H1 (cell line): ENCODE data around the gene ITPKB. TPM values are rescaled to one million over a fixed set of nuclear protein-coding genes. Genes with fewer than 3 reads are reported as not detected.

Experiments
- CTCF ChIA-PET: fragments of 300-600 bp; sonication (Branson Sonifier 250); formaldehyde crosslinking; loops from one replicate; lab custom pipeline; 2021; ENCODE audit not compliant: partially characterized antibody; lab: Charles Lee
- POLR2A ChIA-PET: fragments of 300-600 bp; sonication (Branson Sonifier 250); formaldehyde crosslinking; loops from one replicate; lab custom pipeline; 2021; ENCODE audit warnings: inconsistent platforms; ENCODE audit not compliant: partially characterized antibody; lab: Charles Lee
- DNase-seq, 2 experiments: peaks; one replicate each; pipeline versions ENCODE4 v3.0.0 to v3.0.0-alpha.2; 2010 to 2022; ENCODE audit warnings: low spot score in 2 of 2, low read depth in 1 of 2, mixed read lengths in 1 of 2
- FAIRE-seq: peaks from 2 replicates; lab custom pipeline; 2011; peaks lifted over from hg19 to GRCh38; lab: Jason Lieb, UNC
- H2AFZ ChIP-seq: 2 replicates; pipeline ENCODE4 v1.8.1; 2012; ENCODE audit warnings: low read length, inconsistent platforms
- H2AK5ac ChIP-seq: 2 replicates; pipeline ENCODE4 v1.6.1; 2013; ENCODE audit warnings: low read depth, low read length
- H2BK120ac ChIP-seq: replicated peaks from 2 replicates; pipeline ENCODE3; 2013; ENCODE audit warnings: low read depth, low read length, inconsistent platforms
- H2BK12ac ChIP-seq: 2 replicates; pipeline ENCODE4 v1.6.1; 2013; ENCODE audit warnings: low read depth, low read length
- H2BK15ac ChIP-seq: 2 replicates; pipeline ENCODE4 v1.6.1; 2013; ENCODE audit warnings: low read length
- H2BK20ac ChIP-seq: 2 replicates; pipeline ENCODE4 v1.6.1; 2013; ENCODE audit warnings: low read length
- H2BK5ac ChIP-seq: 2 replicates; pipeline ENCODE4 v1.6.1; 2013; ENCODE audit warnings: low read depth, low read length
- H3K14ac ChIP-seq: 2 replicates; pipeline ENCODE4 v1.6.1; 2013; ENCODE audit warnings: inconsistent platforms; ENCODE audit not compliant: insufficient read length
- H3K18ac ChIP-seq: 2 replicates; pipeline ENCODE4 v1.6.1; 2013; ENCODE audit warnings: low read length; ENCODE audit errors: extremely low read depth
- H3K23ac ChIP-seq: 2 replicates; pipeline ENCODE4 v1.6.1; 2013; ENCODE audit warnings: inconsistent platforms; ENCODE audit not compliant: insufficient read length
- H3K23me2 ChIP-seq: 2 replicates; pipeline ENCODE4 v1.6.1; 2013; ENCODE audit warnings: low read depth, low read length
- H3K27ac ChIP-seq: 2 replicates; pipeline ENCODE4 v1.6.1; 2011; ENCODE audit warnings: low read depth, low read length, inconsistent platforms
- H3K27me3 ChIP-seq, 4 experiments: replicated peaks in 1 of 4; 1 replicate in 1 of 4; 2 replicates in 3 of 4; pipeline versions ENCODE4 v1.6.1 to v1.8.1; 2011 to 2013; ENCODE audit warnings: low read length in 3 of 4, mild to moderate bottlenecking in 3 of 4, inconsistent platforms in 2 of 4, mixed read lengths in 2 of 4, moderate library complexity in 1 of 4; ENCODE audit not compliant: control insufficient read depth in 3 of 4, insufficient read depth in 3 of 4; ENCODE audit errors: extremely low read depth in 1 of 4
- H3K36me3 ChIP-seq, 4 experiments: 2 replicates each; pipeline versions ENCODE4 v1.6.1 to v1.8.1; 2011 to 2013; ENCODE audit warnings: mild to moderate bottlenecking in 4 of 4, low read length in 3 of 4, moderate library complexity in 2 of 4, control low read depth in 1 of 4, inconsistent platforms in 1 of 4; ENCODE audit not compliant: insufficient read depth in 4 of 4, control insufficient read depth in 2 of 4
- H3K4ac ChIP-seq: replicated peaks from 2 replicates; pipeline ENCODE3; 2013; ENCODE audit warnings: low read length, low read depth, mixed read lengths, inconsistent platforms; ENCODE audit not compliant: insufficient read length
- H3K4me1 ChIP-seq, 4 experiments: replicated peaks in 1 of 4; 1 replicate in 1 of 4; 2 replicates in 3 of 4; pipeline versions ENCODE4 v1.6.1 to v1.8.1; 2011 to 2013; ENCODE audit warnings: low read length in 3 of 4, inconsistent platforms in 2 of 4, mixed read lengths in 1 of 4; ENCODE audit not compliant: insufficient read depth in 4 of 4, control insufficient read depth in 3 of 4
- H3K4me2 ChIP-seq, 2 experiments: 2 replicates each; pipeline versions ENCODE4 v1.6.1 to v1.8.1; 2011 to 2013; ENCODE audit warnings: low read depth in 2 of 2, low read length in 2 of 2, control low read depth in 1 of 2, inconsistent platforms in 1 of 2, mild to moderate bottlenecking in 1 of 2; ENCODE audit not compliant: insufficient read depth in 1 of 2
- H3K4me3 ChIP-seq, 4 experiments: fragments of 200-600, 300-600 bp in 1 of 4; sonication (generic), shearing (Covaris generic), sonication (Bioruptor Twin) in 1 of 4; 2 replicates each; pipeline versions ENCODE4 v1.5.1 to v1.8.1; 2011 to 2016; ENCODE audit warnings: low read length in 4 of 4, low read depth in 3 of 4, control low read depth in 2 of 4, inconsistent platforms in 2 of 4, mild to moderate bottlenecking in 2 of 4, mixed read lengths in 1 of 4, moderate library complexity in 1 of 4; ENCODE audit not compliant: insufficient read depth in 2 of 4; ENCODE audit errors: extremely low read depth in 1 of 4
- H3K56ac ChIP-seq: replicated peaks from 2 replicates; pipeline ENCODE3; 2013; ENCODE audit warnings: low read depth, mild to moderate bottlenecking, mixed read lengths, low read length, inconsistent platforms; ENCODE audit not compliant: insufficient read length
- H3K79me1 ChIP-seq: 2 replicates; pipeline ENCODE4 v1.6.1; 2013; ENCODE audit warnings: low read depth, low read length, control low read depth
- H3K79me2 ChIP-seq, 2 experiments: 2 replicates each; pipeline versions ENCODE4 v1.6.1 to v1.8.1; 2012 to 2013; ENCODE audit warnings: low read length in 2 of 2, mild to moderate bottlenecking in 2 of 2, inconsistent platforms in 1 of 2; ENCODE audit not compliant: insufficient read depth in 2 of 2, control insufficient read depth in 1 of 2
- H3K9ac ChIP-seq, 4 experiments: replicated peaks in 1 of 4; 1 replicate in 1 of 4; 2 replicates in 3 of 4; pipeline versions ENCODE4 v1.6.1 to v1.8.1; 2011 to 2013; ENCODE audit warnings: low read depth in 3 of 4, low read length in 3 of 4, control low read depth in 2 of 4, mild to moderate bottlenecking in 2 of 4, moderate library complexity in 2 of 4, inconsistent platforms in 1 of 4; ENCODE audit errors: extremely low read depth in 1 of 4
- H3K9me3 ChIP-seq, 2 experiments: 2 replicates each; pipeline versions ENCODE4 v1.6.1 to v1.8.1; 2012 to 2013; ENCODE audit warnings: mild to moderate bottlenecking in 2 of 2, moderate library complexity in 2 of 2, control low read depth in 1 of 2, inconsistent platforms in 1 of 2, low read depth in 1 of 2, low read length in 1 of 2, mixed read lengths in 1 of 2; ENCODE audit not compliant: insufficient read depth in 2 of 2
- H4K20me1 ChIP-seq, 2 experiments: replicated peaks in 1 of 2; 2 replicates each; pipeline versions ENCODE3 to v1.8.1; 2011 to 2013; ENCODE audit warnings: inconsistent platforms in 2 of 2, low read length in 2 of 2, mild to moderate bottlenecking in 1 of 2; ENCODE audit not compliant: insufficient read depth in 2 of 2, control insufficient read depth in 1 of 2
- H4K5ac ChIP-seq: 2 replicates; pipeline ENCODE4 v1.6.1; 2013; ENCODE audit warnings: low read length, low read depth, mixed read lengths, inconsistent platforms; ENCODE audit not compliant: insufficient read length
- H4K8ac ChIP-seq: 2 replicates; pipeline ENCODE4 v1.8.0; 2013; ENCODE audit warnings: mild to moderate bottlenecking, moderate library complexity, low read length, inconsistent platforms; ENCODE audit not compliant: insufficient read depth; ENCODE audit errors: extremely low read depth
- H4K91ac ChIP-seq: replicated peaks from 2 replicates; pipeline ENCODE3; 2013; ENCODE audit warnings: low read length, mixed read lengths, inconsistent platforms; ENCODE audit not compliant: insufficient read length
- BRCA1 ChIP-seq: IDR thresholded peaks from 2 replicates; pipeline ENCODE4 v1.6.1; 2012; ENCODE audit warnings: low read depth, low read length, improper control_type of control experiment
- CTBP2 ChIP-seq: IDR thresholded peaks from 2 replicates; pipeline ENCODE4 v1.7.0; 2011; ENCODE audit warnings: borderline replicate concordance, mild to moderate bottlenecking, moderate library complexity, mixed read lengths, low read length; ENCODE audit not compliant: insufficient read depth, insufficient read length
- GABPA ChIP-seq: IDR thresholded peaks from 2 replicates; pipeline ENCODE4 v1.6.1; 2011; ENCODE audit warnings: mild to moderate bottlenecking, low read length, moderate library complexity, borderline replicate concordance; ENCODE audit not compliant: insufficient read depth
- JUN ChIP-seq: IDR thresholded peaks from 2 replicates; pipeline ENCODE4 v1.6.1; 2011; ENCODE audit warnings: low read depth, mild to moderate bottlenecking, improper control_type of control experiment, low read length
- KDM1A ChIP-seq: fragments of 200-600, 300-600 bp; sonication (generic); IDR thresholded peaks from 2 replicates; pipeline ENCODE4 v1.7.1; 2016; ENCODE audit warnings: mild to moderate bottlenecking, low read length, borderline replicate concordance
- KDM5A ChIP-seq: fragments of 200-600 bp; IDR thresholded peaks from 2 replicates; pipeline ENCODE4 v1.7.1; 2012; ENCODE audit warnings: mild to moderate bottlenecking, low read length, inconsistent platforms, mixed read lengths
- NANOG ChIP-seq: IDR thresholded peaks from 2 replicates; pipeline ENCODE4 v1.6.1; 2011; ENCODE audit warnings: low read length, low read depth, mild to moderate bottlenecking, inconsistent platforms; ENCODE audit not compliant: insufficient read depth, poor library complexity, severe bottlenecking
- NRF1 ChIP-seq: IDR thresholded peaks from 2 replicates; pipeline ENCODE4 v1.6.1; 2011; ENCODE audit warnings: mild to moderate bottlenecking, low read depth, low read length, improper control_type of control experiment
- PHF8 ChIP-seq: fragments of 200-600 bp; sonication (generic); conservative IDR thresholded peaks from 2 replicates; pipeline ENCODE4 v1.7.1; 2012; ENCODE audit warnings: low read depth, mild to moderate bottlenecking, inconsistent platforms, low read length, moderate library complexity
- RBBP5 ChIP-seq: IDR thresholded peaks from 2 replicates; pipeline ENCODE4 v1.7.1; 2012; ENCODE audit warnings: low read depth, mild to moderate bottlenecking, inconsistent platforms, low read length, moderate library complexity, borderline replicate concordance
- TBP ChIP-seq: IDR thresholded peaks from 2 replicates; pipeline ENCODE4 v1.6.1; 2011; ENCODE audit warnings: low read depth, low read length, improper control_type of control experiment
- WGBS, 2 experiments: shearing (Covaris generic) in 1 of 2; methylation state at CpG; one replicate each; pipeline versions ENCODE4 v1.1.6 to v1.1.7; 2013 to 2015; ENCODE audit warnings: low lambda C conversion rate in 2 of 2, mixed read lengths in 2 of 2, inconsistent platforms in 1 of 2, low coverage in 1 of 2, missing lambda C conversion rate in 1 of 2; ENCODE audit not compliant: insufficient replicate concordance in 2 of 2, insufficient coverage in 1 of 2, insufficient read length in 1 of 2; ENCODE audit errors: extremely low coverage in 1 of 2, missing lambda C conversion rate in 1 of 2; 5-methylcytosine and 5-hydroxymethylcytosine counted together
- polyA plus RNA-seq, 7 experiments: library from polyadenylated mRNA; depleted of rRNA in 3 of 7; stranded (reverse) in 5 of 7; unstranded in 2 of 7; fragments of >200 nt in 5 of 7; fragments of 200-250 nt in 2 of 7; gene quantifications; 1 replicate in 5 of 7; 2 replicates in 1 of 7; 4 replicates in 1 of 7; pipeline versions ENCODE4 v1.2.1 to v1.2.3, GENCODE V29; 2011 to 2013; ENCODE audit warnings: missing spikeins in 2 of 7, mixed read lengths in 2 of 7
- total RNA-seq: library from RNA; stranded (reverse); fragmentation: NEBNext Ultra II Directional; extraction: Animal tissue kit (Norgen Biotek cat#: 25700); gene quantifications from 2 replicates; pipeline ENCODE4 v1.2.1, GENCODE V29; 2021
- TF ChIP-seq, protein P1 (sequence below): IDR thresholded peaks from 2 replicates; pipeline ENCODE4 v1.6.1; 2012; ENCODE audit warnings: inconsistent platforms

ITPKB gene
- total and polyA plus RNA-seq, 2 of the 8 experiments (the other 6 are each of a cell fraction or from before 2014, with no cell fraction given) = 1.7 to 4.8 TPM

DNA sequence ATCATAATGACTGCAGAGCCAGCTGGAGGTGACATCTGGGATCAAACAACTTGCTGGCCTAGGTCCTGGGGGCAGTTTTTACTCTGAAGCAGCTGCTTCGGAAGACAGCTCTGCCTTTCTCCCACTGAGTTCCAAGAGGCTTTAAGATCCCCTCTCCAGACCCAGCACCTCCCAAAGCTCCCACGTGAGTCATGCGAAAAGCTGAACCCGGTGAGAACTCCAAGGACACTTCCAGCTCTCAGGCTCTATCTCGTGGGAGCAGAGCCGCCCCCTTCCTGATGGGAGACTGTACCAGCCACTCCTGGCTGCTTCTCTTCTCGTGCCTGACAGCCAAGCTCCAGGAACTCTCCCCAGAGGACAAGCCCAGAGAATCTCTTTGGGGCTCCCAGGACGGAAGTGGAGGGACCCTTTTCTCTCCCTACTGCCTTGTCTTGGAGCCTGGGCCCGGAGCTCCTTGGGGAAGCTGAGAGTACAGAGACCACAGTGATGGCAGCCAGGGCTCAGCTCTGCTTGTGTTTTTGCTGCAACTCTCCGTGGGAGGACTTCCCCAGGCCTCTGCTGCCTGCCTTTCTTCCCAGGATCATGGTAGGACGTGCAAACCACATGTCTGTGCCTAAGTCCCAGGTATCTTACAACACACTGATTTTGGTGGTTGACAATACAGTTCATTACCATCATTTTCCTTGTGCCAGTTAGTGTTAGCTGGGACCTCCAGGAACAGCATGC is 149.9 kb downstream of the ITPKB start:
- CTCF ChIA-PET = interaction anchor here (0.9 to 2.4 kb wide), 4 partner anchors 16 to 361 kb away, joined by 3 to 16 read pairs (median 4); no protein-coding TSS in a partner anchor
- Histone ChIP-seq H3K23me2 (0 out of 2 replicates have a peak, but pooled peaks cover 2% of the 10 kb centered on the region), H3K27me3 (no peaks in the 10 kb centered on the region), H3K36me3 (no peaks in the 10 kb centered on the region), H3K18ac (no peak overlapping the region), H3K27ac (no peak overlapping the region), H3K4me2 (no peak overlapping the region), H2AFZ (no peak overlapping the region), H3K9me3 (no peaks in the 10 kb centered on the region), H4K5ac (no peak overlapping the region), H3K14ac (no peak overlapping the region), H3K4me1 (peaks cover 0 to 7% (median 0%) of the 10 kb centered on the region in 4 experiments; a peak in 3 of 7 replicates), H2BK15ac (no peak overlapping the region), H3K56ac (no peak overlapping the region), H4K20me1 (no peaks in the 10 kb centered on the region), H2BK120ac (no peak overlapping the region), H3K79me1 (no peaks in the 10 kb centered on the region), H2BK20ac (no peak overlapping the region), H3K4ac (no peak overlapping the region), H2AK5ac (no peak overlapping the region), H4K91ac (no peak overlapping the region), H3K79me2 (no peaks in the 10 kb centered on the region), H3K9ac (no peak overlapping the region), H2BK12ac (no peak overlapping the region), H3K4me3 (no peak overlapping the region), H4K8ac (no peak overlapping the region), H2BK5ac (no peak overlapping the region), H3K23ac (no peak overlapping the region)
- POLR2A ChIA-PET = no interaction called here
- FAIRE-seq (no peak), DNase-seq (no peak)
- 84% methylated on average over 11 of the region's 11 CpGs; no CpG with 5 or more reads in 1 of the 2 experiments for WGBS, 2 experiments
- no peak for TF ChIP-seq BRCA1
- TF ChIP-seq NRF1 = no peak
- TF ChIP-seq TBP = no peak
- TF ChIP-seq JUN = no peak
- TF ChIP-seq RBBP5 = no peak
- no peak for TF ChIP-seq NANOG
- TF ChIP-seq GABPA = no peak
- no peak for TF ChIP-seq KDM1A
- no peak for TF ChIP-seq PHF8
- no peak for TF ChIP-seq CTBP2
- TF ChIP-seq KDM5A = no peak
- TF ChIP-seq, protein P1, sequence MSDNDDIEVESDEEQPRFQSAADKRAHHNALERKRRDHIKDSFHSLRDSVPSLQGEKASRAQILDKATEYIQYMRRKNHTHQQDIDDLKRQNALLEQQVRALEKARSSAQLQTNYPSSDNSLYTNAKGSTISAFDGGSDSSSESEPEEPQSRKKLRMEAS = no peak
